Measurements from ENCODE around the gene IGFBP4. TPM values are rescaled to one million over a fixed set of nuclear protein-coding genes. Genes with fewer than 3 reads are reported as not detected.

The IGFBP4 gene
- total and polyA plus RNA-seq, 2 of the 13 experiments (the other 11 are each of a cell fraction or from before 2014, with no cell fraction given): 4.1 to 49.0 TPM

- TF ChIP-seq POLR2A (IDR thresholded peaks at IDR 0.05; ENCODE audit: insufficient read depth in 1 of 2, low read depth in 2 of 2, low read length in 2 of 2) (peak in 1 of 2 experiments; percentile 42; a peak in 1 of 4 replicates), EED (CRISPR knock-in tag; IDR thresholded peaks at IDR 0.05) (no peak), XBP1 (CRISPR knock-in tag; IDR thresholded peaks at IDR 0.05) (no peak), SAP130 (CRISPR knock-in tag; IDR thresholded peaks at IDR 0.05; ENCODE audit: low read depth) (peak; percentile 99), ZNF746 (CRISPR knock-in tag; IDR thresholded peaks at IDR 0.05) (peak; percentile 24; the same call in 1 of the 2 replicates), ZMYM3 (CRISPR knock-in tag; IDR thresholded peaks at IDR 0.05) (peak; percentile 70), ZNF646 (CRISPR knock-in tag; IDR thresholded peaks at IDR 0.05) (0 out of 2 replicates have a peak, but pooled peaks have one; percentile 13), RFX1 (IDR thresholded peaks at IDR 0.05) (no peak), ZNF235 (CRISPR knock-in tag; IDR thresholded peaks at IDR 0.05; ENCODE audit: borderline replicate concordance) (no peak), SIX1 (CRISPR knock-in tag; IDR thresholded peaks at IDR 0.05; ENCODE audit: borderline replicate concordance) (peak; percentile 22; the same call in 1 of the 2 replicates), MTA1 (CRISPR knock-in tag; IDR thresholded peaks at IDR 0.05; ENCODE audit: borderline replicate concordance) (peak; percentile 98), TEF (CRISPR knock-in tag; IDR thresholded peaks at IDR 0.05) (no peak), FOXC1 (CRISPR knock-in tag; IDR thresholded peaks at IDR 0.05; ENCODE audit: borderline replicate concordance) (peak; percentile 81), GPBP1L1 (CRISPR knock-in tag; IDR thresholded peaks at IDR 0.05) (no peak), KDM5A (IDR thresholded peaks at IDR 0.05; ENCODE audit: borderline replicate concordance, low read length) (no peak), ZSCAN31 (CRISPR knock-in tag; IDR thresholded peaks at IDR 0.05; ENCODE audit: low read depth) (peak; percentile 73; the same call in 1 of the 2 replicates), ZNF44 (CRISPR knock-in tag; IDR thresholded peaks at IDR 0.05) (peak; percentile 70; the same call in 1 of the 2 replicates), ZNF761 (CRISPR knock-in tag; conservative IDR thresholded peaks at IDR 0.05) (no peak), ISL2 (CRISPR knock-in tag; IDR thresholded peaks at IDR 0.05) (peak; percentile 68; the same call in 1 of the 2 replicates), CBX1 (IDR thresholded peaks at IDR 0.05; ENCODE audit: low read depth) (no peak), TARDBP (CRISPR knock-in tag; IDR thresholded peaks at IDR 0.05) (peak; percentile 90), ZC3H4 (CRISPR knock-in tag; IDR thresholded peaks at IDR 0.05; ENCODE audit: borderline replicate concordance) (0 out of 2 replicates have a peak, but pooled peaks have one; percentile 61), ZKSCAN8 (CRISPR knock-in tag; IDR thresholded peaks at IDR 0.05; ENCODE audit: borderline replicate concordance) (peak; percentile 82), NR2F1 (CRISPR knock-in tag; IDR thresholded peaks at IDR 0.05) (peak in 1 of 2 experiments; percentile 91; a peak in 1 of 4 replicates)
These were observed 5.5 kb downstream of the IGFBP4 start (continued) for GRCh38 chr17:40448639-40449261.

All from HepG2 (cell line).